ENCODE results near the gene ADISSP.

ADISSP gene

DNA sequence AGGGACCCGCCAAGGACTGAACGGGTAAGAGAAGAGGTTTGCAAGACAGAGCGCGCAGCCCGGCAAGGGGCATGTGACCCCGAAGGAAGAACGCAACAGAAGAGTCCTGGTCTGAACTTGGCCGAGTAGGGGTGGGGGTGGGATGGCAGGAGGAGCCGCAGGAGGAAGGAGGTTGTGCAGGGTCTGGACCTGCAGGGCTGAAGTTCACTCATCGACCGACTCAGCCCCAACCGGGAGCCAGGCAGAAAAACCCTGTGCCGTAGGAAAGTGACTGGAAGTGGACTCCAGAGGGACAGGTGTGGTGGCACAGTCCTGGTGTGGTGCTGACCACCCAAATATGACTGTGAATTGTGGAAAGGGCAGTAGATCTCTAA, 15.2 kb downstream of the ADISSP start:
- H3K4me3 ChIP-seq (ENCODE audit: low read depth, low read length), result no peak overlapping the region
- TF ChIP-seq, protein P1, sequence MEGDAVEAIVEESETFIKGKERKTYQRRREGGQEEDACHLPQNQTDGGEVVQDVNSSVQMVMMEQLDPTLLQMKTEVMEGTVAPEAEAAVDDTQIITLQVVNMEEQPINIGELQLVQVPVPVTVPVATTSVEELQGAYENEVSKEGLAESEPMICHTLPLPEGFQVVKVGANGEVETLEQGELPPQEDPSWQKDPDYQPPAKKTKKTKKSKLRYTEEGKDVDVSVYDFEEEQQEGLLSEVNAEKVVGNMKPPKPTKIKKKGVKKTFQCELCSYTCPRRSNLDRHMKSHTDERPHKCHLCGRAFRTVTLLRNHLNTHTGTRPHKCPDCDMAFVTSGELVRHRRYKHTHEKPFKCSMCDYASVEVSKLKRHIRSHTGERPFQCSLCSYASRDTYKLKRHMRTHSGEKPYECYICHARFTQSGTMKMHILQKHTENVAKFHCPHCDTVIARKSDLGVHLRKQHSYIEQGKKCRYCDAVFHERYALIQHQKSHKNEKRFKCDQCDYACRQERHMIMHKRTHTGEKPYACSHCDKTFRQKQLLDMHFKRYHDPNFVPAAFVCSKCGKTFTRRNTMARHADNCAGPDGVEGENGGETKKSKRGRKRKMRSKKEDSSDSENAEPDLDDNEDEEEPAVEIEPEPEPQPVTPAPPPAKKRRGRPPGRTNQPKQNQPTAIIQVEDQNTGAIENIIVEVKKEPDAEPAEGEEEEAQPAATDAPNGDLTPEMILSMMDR (IDR thresholded peaks at IDR 0.05; ENCODE audit: low read depth, low read length), result no peak

DNA sequence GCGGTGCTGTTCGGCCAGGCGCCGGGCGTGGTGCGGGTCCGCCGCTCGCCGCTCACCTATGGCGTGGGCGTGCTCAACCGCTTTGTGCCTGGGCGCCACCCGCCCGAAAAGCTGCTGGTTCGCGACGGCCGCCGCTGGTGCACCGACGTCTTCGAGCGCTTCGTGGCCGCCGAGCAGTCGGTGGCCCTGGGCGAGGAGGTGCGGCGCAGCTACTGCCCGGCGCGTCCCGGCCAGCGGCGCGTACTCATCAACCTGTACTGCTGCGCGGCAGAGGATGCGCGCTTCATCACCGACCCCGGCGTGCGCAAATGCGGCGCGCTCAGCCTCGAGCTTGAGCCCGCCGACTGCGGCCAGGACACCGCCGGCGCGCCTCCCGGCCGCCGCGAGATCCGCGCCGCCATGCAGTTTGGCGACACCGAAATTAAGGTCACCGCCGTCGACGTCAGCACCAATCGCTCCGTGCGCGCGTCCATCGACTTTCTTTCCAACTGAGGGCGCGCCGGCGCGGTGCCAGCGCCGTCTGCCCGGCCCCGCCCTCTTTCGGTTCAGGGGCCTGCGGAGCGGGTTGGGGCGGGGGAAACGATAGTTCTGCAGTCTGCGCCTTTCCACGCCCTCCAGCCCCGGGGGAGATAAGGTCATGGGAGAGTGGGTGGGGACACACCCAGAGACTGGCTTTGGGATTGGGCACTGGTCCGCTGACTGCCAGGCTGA, 15.7 kb downstream of the ADISSP start:
- TF ChIP-seq, protein P1 (IDR thresholded peaks at IDR 0.05; ENCODE audit: low read depth, low read length), result no peak
- no peak overlapping the region for H3K4me3 ChIP-seq (ENCODE audit: low read depth, low read length)

DNA sequence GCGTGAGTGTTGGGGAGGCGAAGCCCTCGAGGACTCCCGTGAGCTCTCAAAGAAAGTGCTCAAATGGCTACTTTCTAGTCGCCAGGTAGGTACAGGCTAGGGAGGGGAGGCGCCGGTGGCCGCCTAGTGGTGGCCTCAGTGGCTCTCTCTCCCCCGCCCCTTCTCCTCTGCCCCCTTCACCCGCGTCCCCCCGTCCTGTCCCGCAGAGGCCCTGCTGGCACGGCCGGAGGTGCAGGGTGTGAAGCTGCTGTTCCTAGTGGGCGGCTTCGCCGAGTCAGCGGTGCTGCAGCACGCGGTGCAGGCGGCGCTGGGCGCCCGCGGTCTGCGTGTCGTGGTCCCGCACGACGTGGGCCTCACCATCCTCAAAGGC, 16.3 kb downstream of the ADISSP start:
- TF ChIP-seq, protein P1 (IDR thresholded peaks at IDR 0.05; ENCODE audit: low read depth, low read length), result no peak
- no peak overlapping the region for H3K4me3 ChIP-seq (ENCODE audit: low read depth, low read length)

DNA sequence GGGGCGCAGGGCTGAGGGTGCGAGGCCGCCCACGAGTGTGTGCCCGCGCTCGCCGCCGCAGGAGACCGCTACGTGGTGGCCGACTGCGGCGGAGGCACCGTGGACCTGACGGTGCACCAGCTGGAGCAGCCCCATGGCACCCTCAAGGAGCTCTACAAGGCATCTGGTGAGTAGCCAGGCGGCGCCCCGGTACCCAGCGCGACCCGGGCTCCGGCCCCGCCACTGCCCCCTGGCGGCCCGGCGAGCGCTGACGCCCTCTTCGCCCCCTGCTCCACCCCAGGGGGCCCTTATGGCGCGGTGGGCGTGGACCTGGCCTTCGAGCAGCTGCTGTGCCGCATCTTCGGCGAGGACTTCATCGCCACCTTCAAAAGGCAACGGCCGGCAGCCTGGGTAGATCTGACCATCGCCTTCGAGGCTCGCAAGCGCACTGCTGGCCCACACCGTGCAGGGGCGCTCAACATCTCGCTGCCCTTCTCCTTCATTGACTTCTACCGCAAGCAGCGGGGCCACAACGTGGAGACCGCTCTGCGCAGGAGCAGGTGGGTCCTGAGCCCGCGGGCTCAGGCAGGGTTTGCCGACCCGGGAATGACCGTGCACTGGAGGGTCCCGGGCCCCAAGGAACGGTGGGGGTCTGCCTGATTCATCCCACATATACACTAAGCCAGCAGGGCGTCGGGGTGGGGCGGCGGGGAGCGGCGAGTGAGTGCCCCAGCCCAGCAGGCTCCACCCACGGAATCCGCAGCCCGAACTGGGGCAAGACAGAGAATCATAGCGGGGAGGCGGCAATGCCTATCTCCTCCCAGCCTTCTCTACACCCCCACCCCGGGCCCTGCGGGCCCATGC, 17.6 kb downstream of the ADISSP start:
- H3K4me3 ChIP-seq (ENCODE audit: low read depth, low read length), result no peak overlapping the region
- TF ChIP-seq, protein P1 (IDR thresholded peaks at IDR 0.05; ENCODE audit: low read depth, low read length), result no peak

DNA sequence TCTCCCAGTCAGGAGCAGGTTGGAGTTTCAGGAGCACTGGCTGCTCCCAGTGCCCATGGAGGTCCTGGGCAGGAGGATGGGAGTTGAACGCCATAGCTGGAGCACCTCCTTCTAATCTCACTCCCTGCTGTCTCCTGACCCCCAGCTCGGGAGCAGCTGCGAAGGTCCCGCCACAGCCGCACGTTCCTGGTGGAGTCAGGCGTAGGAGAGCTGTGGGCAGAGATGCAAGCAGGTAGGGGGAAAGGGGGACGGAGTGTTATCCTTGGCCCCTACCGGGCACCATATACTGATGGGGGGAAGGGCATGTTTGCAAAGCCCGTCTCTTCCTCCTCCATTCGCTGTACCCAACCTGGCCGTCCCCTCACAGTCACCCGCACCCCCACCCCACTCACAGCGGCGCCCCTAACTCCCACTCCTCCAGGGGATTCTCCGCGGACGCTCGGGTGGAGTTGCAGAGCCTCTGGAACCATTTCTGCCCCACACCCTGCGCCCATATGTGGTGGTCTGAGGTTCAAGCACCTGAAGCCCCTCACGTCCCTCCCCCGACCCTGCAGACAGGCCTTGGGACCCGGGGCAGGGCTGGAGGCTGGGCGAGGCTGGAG, 18.4 kb downstream of the ADISSP start:
- no peak overlapping the region for H3K4me3 ChIP-seq (ENCODE audit: low read depth, low read length)
- TF ChIP-seq, protein P1 (IDR thresholded peaks at IDR 0.05; ENCODE audit: low read depth, low read length), result no peak

DNA sequence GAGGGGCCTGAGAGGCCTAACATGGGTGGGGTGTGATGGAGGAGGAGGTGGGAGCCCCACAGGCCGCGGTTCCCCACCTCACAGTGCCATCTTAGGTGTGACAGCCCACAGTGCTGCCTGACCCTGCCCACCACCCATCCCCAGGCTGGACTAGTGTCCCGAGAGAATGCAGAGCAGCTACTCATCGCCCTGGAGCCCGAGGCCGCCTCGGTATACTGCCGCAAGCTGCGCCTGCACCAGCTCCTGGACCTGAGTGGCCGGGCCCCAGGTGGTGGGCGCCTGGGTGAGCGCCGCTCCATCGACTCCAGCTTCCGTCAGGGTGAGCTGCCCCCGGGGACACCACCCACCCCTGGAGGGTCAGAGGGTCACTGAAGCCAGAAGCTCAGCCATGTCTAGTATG, 19.5 kb downstream of the ADISSP start:
- TF ChIP-seq, protein P1 (IDR thresholded peaks at IDR 0.05; ENCODE audit: low read depth, low read length), result no peak
- H3K4me3 ChIP-seq (ENCODE audit: low read depth, low read length), result no peak overlapping the region

DNA sequence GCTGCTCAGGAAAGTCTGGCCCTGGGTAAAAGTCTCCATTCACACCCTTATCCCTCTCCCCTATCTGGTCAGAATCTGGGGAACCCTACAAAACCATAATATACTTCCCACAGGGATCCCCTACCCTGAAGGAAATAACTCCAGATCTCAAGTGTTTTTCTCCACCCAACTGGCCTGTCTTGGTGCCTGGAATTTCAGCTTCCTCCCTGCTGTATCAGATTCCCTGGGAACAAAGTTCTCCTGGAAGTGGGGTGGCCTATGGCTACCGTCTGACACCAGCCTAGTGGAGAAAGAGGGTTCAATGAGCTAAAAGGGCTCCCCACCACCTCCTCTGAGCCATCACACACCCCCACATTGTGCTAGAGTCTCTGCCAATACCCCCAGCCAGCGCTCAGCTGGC, 20.1 kb downstream of the ADISSP start:
- TF ChIP-seq, protein P1 (IDR thresholded peaks at IDR 0.05; ENCODE audit: low read depth, low read length), result no peak
- H3K4me3 ChIP-seq (ENCODE audit: low read depth, low read length), result no peak overlapping the region
